GM12891 (cell line): ENCODE results near the gene RNF217.

ENCODE experiments used
- DNase-seq: peaks from one replicate; pipeline ENCODE4 v3.0.0; 2011; ENCODE audit warnings: low spot score; ENCODE audit not compliant: insufficient read length
- FAIRE-seq: peaks from 2 replicates; lab custom pipeline; 2011; peaks lifted over from hg19 to GRCh38; lab: Jason Lieb, UNC
- PAX5 ChIP-seq: IDR thresholded peaks from 2 replicates; pipeline ENCODE4 v1.6.1; 2011; ENCODE audit warnings: low read length, moderate library complexity, mild to moderate bottlenecking; ENCODE audit not compliant: insufficient read depth, severe bottlenecking
- POLR2A ChIP-seq: IDR thresholded peaks from 2 replicates; pipeline ENCODE4 v1.6.1; 2011; ENCODE audit warnings: low read depth, low read length, control low read depth
- POLR2AphosphoS5 ChIP-seq: IDR thresholded peaks from 2 replicates; pipeline ENCODE4 v1.6.1; 2011; ENCODE audit warnings: low read depth, low read length, control low read depth
- POU2F2 ChIP-seq: IDR thresholded peaks from 2 replicates; pipeline ENCODE4 v1.6.1; 2011; ENCODE audit warnings: low read depth, mild to moderate bottlenecking, control low read depth, low read length, moderate library complexity
- SPI1 ChIP-seq: IDR thresholded peaks from 2 replicates; pipeline ENCODE4 v1.6.1; 2011; ENCODE audit warnings: low read depth, low read length, control low read depth
- TAF1 ChIP-seq: IDR thresholded peaks from 2 replicates; pipeline ENCODE4 v1.6.1; 2011; ENCODE audit warnings: low read depth, low read length, control low read depth

RNF217 gene

DNA sequence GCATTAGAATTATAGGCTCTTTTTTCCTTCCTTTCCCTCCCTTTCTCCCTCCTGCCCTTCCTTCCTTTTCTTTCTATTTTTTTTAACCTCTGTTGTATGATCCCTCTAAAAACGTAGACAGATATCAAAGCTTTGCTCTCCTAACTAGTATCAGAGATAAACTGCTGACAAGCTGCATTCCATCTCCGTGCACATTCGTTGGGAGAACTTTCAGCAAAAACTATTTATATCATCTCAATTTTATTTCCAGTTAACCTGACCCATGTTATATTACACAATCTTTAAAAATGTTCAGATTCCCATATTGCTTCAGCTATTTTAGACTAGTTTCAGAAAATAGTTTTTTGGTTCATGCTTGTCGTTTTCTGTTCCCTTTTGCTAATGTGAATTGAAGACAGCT, 47.3 kb downstream of the RNF217 start:
- FAIRE-seq (no peak), DNase-seq (no peak)
- TF ChIP-seq POLR2A (no peak), SPI1 (no peak), POU2F2 (no peak), TAF1 (no peak)

DNA sequence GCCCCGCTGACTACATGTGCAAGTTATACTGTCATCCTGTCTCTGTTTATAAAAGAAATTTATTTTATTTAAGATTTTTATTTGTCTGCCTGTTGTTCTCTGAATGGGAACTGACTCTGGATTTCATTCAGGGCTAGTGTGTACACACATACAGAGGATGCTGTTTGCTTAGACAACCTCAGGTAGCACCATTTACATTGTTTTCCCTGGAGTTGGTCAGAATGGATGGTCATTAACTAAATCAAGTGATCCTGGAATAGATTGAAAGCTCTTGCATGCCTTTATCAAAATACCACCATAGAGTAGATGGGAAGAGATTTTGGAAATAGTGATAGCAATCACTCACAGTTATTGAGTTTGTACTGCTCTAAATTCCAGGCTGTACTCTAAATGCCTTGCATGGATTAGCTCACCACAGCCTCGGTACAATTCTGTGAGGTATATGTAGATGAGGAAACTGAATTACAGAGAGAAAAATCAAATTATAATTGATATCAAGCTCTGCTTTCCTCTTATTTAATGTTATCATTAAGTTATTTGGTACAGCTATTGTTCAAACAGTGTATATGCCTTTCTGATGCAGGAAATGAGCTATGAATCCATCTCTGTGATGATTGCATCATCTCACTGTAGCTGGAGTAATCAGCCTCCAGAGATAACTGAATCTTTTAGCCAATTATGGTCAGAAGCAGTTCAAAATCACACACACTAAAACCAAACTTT, 51.9 kb downstream of the RNF217 start:
- TF ChIP-seq TAF1 (no peak), SPI1 (no peak), POLR2A (no peak), PAX5 (no peak)
- DNase-seq (no peak), FAIRE-seq (no peak)

DNA sequence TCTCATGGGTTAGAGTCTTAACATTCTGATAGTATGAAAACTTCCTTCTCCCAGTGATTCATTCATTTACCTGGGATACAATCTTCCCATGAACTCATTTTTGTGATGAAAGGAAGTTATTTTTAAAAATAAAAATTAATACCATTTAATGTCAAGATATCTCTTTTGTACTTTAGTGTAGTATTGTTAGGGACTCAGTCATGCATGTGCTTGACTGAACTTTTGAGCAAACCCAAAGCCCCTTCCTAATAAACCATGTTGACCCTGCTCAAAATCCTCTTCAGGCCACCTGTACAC, 52.4 kb downstream of the RNF217 start:
- no peak for TF ChIP-seq TAF1
- TF ChIP-seq POLR2AphosphoS5, result no peak
- TF ChIP-seq PAX5, result no peak
- TF ChIP-seq SPI1, result no peak
- no peak for TF ChIP-seq POLR2A
- no peak for TF ChIP-seq POU2F2
- DNase-seq, result no peak
- no peak for FAIRE-seq

DNA sequence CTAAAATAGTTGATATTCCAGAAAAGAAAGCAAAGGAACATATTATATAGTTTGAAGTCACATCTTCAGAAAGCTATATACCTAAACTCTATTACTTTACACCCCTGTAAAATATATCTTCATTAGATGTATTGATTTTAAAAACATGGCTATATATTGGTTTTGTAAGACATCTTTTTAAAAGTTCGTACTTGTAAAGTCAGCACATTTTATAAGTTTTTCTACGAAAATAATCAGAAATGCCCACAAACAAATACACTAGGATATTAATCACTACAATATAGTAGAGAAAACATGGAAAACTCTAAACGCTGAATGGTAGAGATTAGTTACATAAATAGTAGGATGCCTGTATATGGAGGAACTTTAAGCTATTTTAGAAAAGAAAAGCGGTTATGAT, 52.9 kb downstream of the RNF217 start:
- FAIRE-seq, result no peak
- TF ChIP-seq POU2F2, result no peak
- TF ChIP-seq PAX5, result no peak
- no peak for TF ChIP-seq POLR2AphosphoS5
- no peak for TF ChIP-seq TAF1
- TF ChIP-seq SPI1, result no peak
- TF ChIP-seq POLR2A, result no peak

DNA sequence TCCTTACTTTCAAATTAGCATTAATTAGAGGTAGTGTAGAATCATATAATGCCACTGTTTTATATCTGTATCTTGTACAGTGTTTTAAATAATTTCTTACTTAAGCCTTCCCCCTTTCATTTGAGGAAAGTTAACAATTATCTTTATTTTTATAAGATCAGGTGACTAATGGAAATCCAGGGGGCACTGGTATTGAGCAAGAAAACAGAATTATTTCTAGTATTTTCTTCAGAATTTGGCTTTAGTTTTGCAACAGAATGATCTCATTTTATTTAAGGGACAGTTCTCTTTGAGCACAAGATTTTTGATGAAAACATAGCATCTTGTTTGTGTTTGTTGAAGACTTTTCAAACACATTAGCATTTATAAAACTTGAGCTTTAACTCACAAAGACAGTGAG, 55.9 kb downstream of the RNF217 start:
- DNase-seq (no peak), FAIRE-seq (no peak)
- TF ChIP-seq POU2F2, result no peak
- no peak for TF ChIP-seq SPI1
- TF ChIP-seq POLR2AphosphoS5, result no peak
- no peak for TF ChIP-seq PAX5
- TF ChIP-seq TAF1, result no peak
- TF ChIP-seq POLR2A, result no peak

More for the DNA sequence above, 52.9 kb downstream of the RNF217 start:
- no peak for DNase-seq

DNA sequence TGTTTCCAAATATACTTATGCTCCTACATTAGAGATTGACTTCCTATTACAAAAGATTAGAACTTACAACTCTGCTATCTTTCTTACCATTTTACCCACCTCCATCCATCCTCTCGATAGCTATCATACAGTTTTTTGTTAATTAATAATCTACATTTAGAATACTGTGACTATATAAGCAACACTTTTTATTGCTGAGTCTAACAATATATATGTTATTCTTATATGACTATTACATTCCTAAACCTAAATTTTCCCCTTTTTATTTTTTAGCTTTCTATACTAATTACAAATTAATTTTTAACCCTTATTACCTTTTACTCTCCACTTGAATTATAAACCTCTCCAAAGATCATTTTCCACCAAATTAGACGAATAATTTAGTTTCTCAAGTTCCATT, 57.0 kb downstream of the RNF217 start:
- TF ChIP-seq POLR2A, result no peak
- no peak for TF ChIP-seq SPI1
- TF ChIP-seq POLR2AphosphoS5, result no peak
- TF ChIP-seq PAX5, result no peak
- TF ChIP-seq TAF1, result no peak
- TF ChIP-seq POU2F2, result no peak
- no peak for FAIRE-seq

DNA sequence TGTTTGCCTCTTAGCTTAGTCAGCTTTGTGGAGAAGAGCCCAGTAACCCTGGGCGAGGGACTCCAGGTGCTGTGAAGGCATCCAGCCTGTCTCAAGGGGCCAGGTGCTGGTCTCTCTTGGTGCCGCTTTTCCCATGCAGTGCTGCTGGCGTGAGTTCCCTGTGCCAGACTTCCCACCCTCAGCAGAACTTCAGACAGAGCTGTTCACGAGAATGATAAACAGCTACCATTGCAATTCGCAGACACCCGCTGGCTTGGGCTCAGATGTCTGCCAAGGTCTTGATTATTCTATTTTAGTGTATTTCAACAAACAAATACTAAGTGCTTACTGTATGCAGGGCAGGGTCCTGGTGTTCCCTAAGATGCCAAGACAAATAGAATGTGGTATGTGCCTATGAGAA, 57.7 kb downstream of the RNF217 start:
- DNase-seq (no peak), FAIRE-seq (no peak)
- TF ChIP-seq PAX5, result no peak
- no peak for TF ChIP-seq TAF1
- no peak for TF ChIP-seq POLR2AphosphoS5
- TF ChIP-seq POLR2A, result no peak
- TF ChIP-seq POU2F2, result no peak
- TF ChIP-seq SPI1, result no peak

More for the DNA sequence above, 57.0 kb downstream of the RNF217 start:
- no peak for DNase-seq

DNA sequence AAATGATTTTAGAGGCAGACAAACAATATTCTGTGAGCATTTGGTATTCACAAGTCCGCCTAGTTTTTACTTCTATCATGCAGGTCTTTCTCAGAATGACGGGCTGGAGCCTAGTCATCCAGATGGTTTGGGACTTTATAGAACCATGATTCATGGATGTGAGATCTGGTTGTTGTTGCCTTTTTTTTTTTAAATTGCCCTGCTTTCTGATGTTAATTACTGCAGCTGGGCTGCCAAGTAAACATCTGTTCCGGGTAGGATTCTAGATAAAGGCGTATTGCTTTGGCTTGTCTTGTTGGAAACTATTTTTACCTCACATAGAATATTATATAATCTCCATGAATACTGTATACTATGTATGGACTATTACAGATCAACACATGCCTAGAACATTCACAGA, 58.1 kb downstream of the RNF217 start:
- no peak for DNase-seq
- no peak for FAIRE-seq
- TF ChIP-seq TAF1 (no peak), SPI1 (no peak), POU2F2 (no peak), PAX5 (no peak), POLR2AphosphoS5 (no peak), POLR2A (no peak)

DNA sequence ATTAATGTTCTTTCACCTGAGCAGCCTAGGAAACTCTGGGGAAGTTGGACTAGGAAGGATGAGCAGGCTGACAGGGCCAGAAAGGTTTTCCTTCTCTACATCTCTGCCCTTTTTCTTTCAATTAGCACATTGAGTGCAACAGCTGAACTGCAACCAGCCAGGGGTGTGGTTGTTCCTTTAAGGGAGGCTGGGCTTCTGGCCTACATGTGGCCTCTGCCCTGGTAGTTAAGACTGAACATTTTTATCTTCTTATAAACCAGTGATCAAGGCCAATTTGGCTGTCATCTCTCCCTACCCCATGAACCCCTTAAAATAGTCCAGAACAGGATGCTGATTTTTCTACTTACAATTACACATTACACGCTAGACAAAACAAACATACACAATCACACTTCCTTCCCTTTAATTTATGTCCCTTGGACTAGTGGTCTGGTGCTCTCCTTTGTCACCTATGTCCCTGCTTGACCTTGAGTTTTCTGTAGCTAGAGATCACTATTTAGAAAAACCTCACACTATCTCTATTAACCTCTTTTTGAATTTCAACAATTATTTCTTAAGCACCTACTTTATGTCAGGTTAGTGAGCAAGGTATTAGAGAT, 60.3 kb downstream of the RNF217 start:
- FAIRE-seq, result no peak
- TF ChIP-seq POLR2A, result no peak
- TF ChIP-seq SPI1, result no peak
- no peak for TF ChIP-seq TAF1
- TF ChIP-seq POU2F2, result no peak
- no peak for TF ChIP-seq PAX5
- TF ChIP-seq POLR2AphosphoS5, result no peak
- DNase-seq, result no peak

DNA sequence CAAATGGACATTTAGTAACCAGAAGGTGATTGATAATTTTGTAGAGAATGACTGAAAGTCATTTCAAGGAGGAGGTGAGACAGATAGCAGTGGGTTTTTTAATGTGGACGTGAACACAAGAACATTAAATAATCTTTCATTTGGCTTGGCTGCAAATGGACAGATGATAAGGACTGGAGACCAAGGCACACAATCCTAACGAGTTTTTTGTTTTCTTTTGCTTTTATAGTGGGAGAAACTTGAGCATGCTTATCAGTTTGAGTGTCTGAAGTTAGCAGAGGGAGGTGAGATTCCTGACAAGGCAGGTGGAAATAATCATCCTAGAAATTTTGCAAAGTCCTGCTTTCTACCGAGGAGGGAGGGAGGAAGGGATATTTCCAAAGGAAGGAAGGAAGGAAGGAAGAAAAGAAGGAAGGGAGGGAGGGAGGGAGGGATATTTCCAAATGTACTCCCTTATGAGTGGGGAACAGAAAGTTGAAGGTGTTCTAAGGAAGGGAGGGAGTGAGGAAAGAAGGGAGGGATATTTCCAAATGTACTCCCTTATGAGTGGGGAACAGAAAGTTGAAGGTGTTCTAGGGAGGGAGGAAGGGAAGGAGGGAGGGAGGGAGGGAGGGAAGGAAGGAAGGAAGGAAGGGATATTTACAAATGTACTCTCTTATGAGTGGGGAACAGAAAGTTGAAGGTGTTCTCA, 63.1 kb downstream of the RNF217 start:
- no peak for DNase-seq
- TF ChIP-seq POLR2A (no peak), PAX5 (no peak), TAF1 (no peak), POLR2AphosphoS5 (no peak), POU2F2 (no peak), SPI1 (no peak)
- FAIRE-seq, result no peak

DNA sequence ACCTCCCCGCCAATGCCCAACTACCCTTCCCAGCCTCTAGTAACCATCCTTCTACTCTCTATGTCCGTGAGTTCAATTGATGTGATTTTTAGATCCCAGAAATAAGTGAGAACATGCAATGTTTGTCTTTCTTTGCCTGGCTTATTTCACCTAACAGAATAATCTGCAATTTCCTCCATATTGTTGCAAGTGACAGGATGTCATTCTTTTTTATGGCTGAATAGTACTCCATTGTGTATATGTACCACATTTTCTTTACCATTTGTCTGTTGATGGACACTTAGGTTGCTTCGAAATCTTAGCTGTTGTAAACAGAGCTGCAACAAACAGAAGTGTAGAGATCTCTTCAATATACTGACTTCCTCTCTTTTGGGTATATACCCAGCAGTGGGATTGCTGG, 65.0 kb downstream of the RNF217 start:
- DNase-seq, result no peak
- no peak for FAIRE-seq
- TF ChIP-seq PAX5 (no peak), SPI1 (no peak), POLR2AphosphoS5 (no peak), POLR2A (no peak), POU2F2 (no peak), TAF1 (no peak)
